Fibroblast of lung (primary cell): Measurements from ENCODE around the gene CD83.

Source experiments
- CTCF ChIP-seq, 2 donors: IDR thresholded peaks in 1 of 2; conservative IDR thresholded peaks in 1 of 2; 1 replicate in 1 of 2; 2 replicates in 1 of 2; pipeline ENCODE4 v1.5.1; 2011 to 2012; ENCODE audit warnings: low read length in 2 of 2, control low read depth in 1 of 2, inconsistent platforms in 1 of 2, low read depth in 1 of 2, mild to moderate bottlenecking in 1 of 2
- EZH2 ChIP-seq: IDR thresholded peaks from 2 replicates; pipeline ENCODE4 v1.5.1; 2012; ENCODE audit warnings: low read length, control low read depth, mild to moderate bottlenecking; ENCODE audit errors: missing control alignments

- TF ChIP-seq CTCF (conservative IDR thresholded peaks at IDR 0.05 in 1 of 2, IDR thresholded peaks at IDR 0.05 in 1 of 2; ENCODE audit: low read depth in 1 of 2, low read length in 2 of 2) (no peak), EZH2 (no peak)
These were observed 38.1 kb upstream of the CD83 start for GRCh38 chr6:14079433-14079832.
